Neutrophil (primary cell): ENCODE results near the gene EPS15.

Source experiments
- H3K27ac ChIP-seq: fragments of 200-600 bp; sonication (generic); 2 replicates; pipeline ENCODE4 v1.5.1; 2016; ENCODE audit warnings: mild to moderate bottlenecking, moderate library complexity
- H3K27me3 ChIP-seq: fragments of 200-600 bp; sonication (generic); 2 replicates; pipeline ENCODE4 v1.6.0; 2016; ENCODE audit warnings: mild to moderate bottlenecking
- H3K36me3 ChIP-seq: fragments of 200-600 bp; sonication (generic); 2 replicates; pipeline ENCODE4 v1.5.1; 2017
- H3K4me1 ChIP-seq, 2 experiments: fragments of 200-600 bp in 1 of 2; sonication (generic) in 1 of 2; 1 replicate in 1 of 2; 2 replicates in 1 of 2; pipeline versions ENCODE4 v1.5.1 to v1.6.1; 2013 to 2016; ENCODE audit warnings: low read depth in 1 of 2, low read length in 1 of 2, mild to moderate bottlenecking in 1 of 2, moderate library complexity in 1 of 2; ENCODE audit not compliant: control insufficient read depth in 1 of 2, insufficient read depth in 1 of 2
- H3K4me3 ChIP-seq, 2 experiments: fragments of 200-600 bp in 1 of 2; sonication (generic) in 1 of 2; 1 replicate in 1 of 2; 2 replicates in 1 of 2; pipeline ENCODE4 v1.5.1; 2013 to 2016; ENCODE audit warnings: low read depth in 1 of 2, low read length in 1 of 2, mild to moderate bottlenecking in 1 of 2, moderate library complexity in 1 of 2
- H3K9me3 ChIP-seq: fragments of 200-600 bp; sonication (generic); 2 replicates; pipeline ENCODE4 v1.5.1; 2016
- TF ChIP-seq, protein P1 (sequence below): fragments of 200-600 bp; sonication (generic); IDR thresholded peaks from 2 replicates; pipeline ENCODE4 v1.5.1; 2016; ENCODE audit warnings: antibody characterized with exemption

EPS15 gene

DNA sequence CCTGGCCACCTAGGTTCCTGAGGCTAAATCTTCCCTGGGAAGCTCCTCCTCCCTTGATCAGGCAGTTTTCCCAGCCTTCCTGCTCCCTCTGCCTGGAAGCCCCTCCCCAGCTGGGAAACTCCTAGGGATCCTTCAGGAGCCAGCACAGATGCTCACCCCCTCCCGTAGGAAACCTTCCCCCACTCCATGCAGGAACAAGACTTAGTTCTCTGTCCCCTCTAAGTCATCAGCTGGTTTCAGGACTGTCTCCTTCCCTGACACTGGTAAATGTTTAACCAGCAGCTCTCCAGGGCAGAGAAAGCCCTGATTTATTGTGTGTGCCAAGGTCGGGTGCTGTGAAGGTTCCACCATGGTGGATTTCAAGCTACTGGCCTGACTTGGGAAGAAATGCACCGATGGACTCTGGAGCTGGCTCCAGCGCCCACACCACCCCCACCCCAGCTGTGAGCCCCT is 213.7 kb downstream of the EPS15 start:
- H3K4me1 ChIP-seq: peaks cover 2 to 6% of the 10 kb centered on the region in 2 experiments
- no peak overlapping the region for H3K4me3 ChIP-seq
- no peak overlapping the region for H3K27ac ChIP-seq
- no peaks in the 10 kb centered on the region for H3K36me3 ChIP-seq
- H3K9me3 ChIP-seq: no peaks in the 10 kb centered on the region
- TF ChIP-seq, protein P1, sequence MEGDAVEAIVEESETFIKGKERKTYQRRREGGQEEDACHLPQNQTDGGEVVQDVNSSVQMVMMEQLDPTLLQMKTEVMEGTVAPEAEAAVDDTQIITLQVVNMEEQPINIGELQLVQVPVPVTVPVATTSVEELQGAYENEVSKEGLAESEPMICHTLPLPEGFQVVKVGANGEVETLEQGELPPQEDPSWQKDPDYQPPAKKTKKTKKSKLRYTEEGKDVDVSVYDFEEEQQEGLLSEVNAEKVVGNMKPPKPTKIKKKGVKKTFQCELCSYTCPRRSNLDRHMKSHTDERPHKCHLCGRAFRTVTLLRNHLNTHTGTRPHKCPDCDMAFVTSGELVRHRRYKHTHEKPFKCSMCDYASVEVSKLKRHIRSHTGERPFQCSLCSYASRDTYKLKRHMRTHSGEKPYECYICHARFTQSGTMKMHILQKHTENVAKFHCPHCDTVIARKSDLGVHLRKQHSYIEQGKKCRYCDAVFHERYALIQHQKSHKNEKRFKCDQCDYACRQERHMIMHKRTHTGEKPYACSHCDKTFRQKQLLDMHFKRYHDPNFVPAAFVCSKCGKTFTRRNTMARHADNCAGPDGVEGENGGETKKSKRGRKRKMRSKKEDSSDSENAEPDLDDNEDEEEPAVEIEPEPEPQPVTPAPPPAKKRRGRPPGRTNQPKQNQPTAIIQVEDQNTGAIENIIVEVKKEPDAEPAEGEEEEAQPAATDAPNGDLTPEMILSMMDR: no peak
- H3K27me3 ChIP-seq: no peaks in the 10 kb centered on the region

DNA sequence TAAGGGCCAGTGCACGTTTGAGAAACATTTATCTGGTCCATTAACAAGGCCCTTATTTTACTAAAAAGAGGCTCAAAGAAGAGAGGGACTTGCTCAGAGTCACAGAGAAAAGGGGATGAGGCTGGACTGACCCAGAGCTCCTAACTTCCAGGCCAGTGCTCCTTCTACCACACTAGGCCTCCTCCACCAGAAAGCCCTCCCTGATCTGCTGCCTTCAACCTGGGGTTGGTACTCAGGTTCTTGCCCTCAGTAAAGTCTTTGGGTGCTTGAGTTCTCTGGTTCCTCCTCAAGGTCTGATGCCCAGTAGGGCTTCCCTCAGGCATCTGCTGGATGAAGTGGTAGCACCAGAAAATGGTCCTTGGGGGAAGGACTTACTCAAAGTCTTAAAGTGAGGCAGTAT is 214.7 kb downstream of the EPS15 start:
- Histone ChIP-seq H3K4me3 (no peak overlapping the region), H3K4me1 (peaks cover 2 to 6% of the 10 kb centered on the region in 2 experiments), H3K27ac (no peak overlapping the region), H3K27me3 (no peaks in the 10 kb centered on the region), H3K9me3 (no peaks in the 10 kb centered on the region), H3K36me3 (no peaks in the 10 kb centered on the region)
- TF ChIP-seq, protein P1: no peak
